KBM-7 (cell line): ENCODE data around the gene CCND1.

Source experiments
- DNase-seq: peaks from one replicate; pipeline ENCODE4 v3.0.0-alpha.2; 2015
- in situ Hi-C: fragments of 300-500 bp; cut with MboI; formaldehyde crosslinking; loops from 2 replicates; pipeline ENCODE4 v1.14.3; 2020; ENCODE audit warnings: low sequenced_read_pairs, low pct_unique_long_range_greater_than_20kb, mixed read lengths

CCND1 gene

GRCh38 chr11:69648679-69649575, 8.0 kb downstream of the CCND1 start:
- in situ Hi-C loops = no loop called here
- no peak for DNase-seq

- DNase-seq = no peak
- in situ Hi-C loops = no loop called here
Observed at GRCh38 chr11:69649576-69649900, 8.6 kb downstream of the CCND1 start.

GRCh38 chr11:69650081-69650831, 9.3 kb downstream of the CCND1 start:
- DNase-seq = no peak
- in situ Hi-C loops = loop anchor here (10.0 to 25.0 kb wide), 2 partner anchors 535 to 1038 kb away; no protein-coding TSS in a partner anchor

DNA sequence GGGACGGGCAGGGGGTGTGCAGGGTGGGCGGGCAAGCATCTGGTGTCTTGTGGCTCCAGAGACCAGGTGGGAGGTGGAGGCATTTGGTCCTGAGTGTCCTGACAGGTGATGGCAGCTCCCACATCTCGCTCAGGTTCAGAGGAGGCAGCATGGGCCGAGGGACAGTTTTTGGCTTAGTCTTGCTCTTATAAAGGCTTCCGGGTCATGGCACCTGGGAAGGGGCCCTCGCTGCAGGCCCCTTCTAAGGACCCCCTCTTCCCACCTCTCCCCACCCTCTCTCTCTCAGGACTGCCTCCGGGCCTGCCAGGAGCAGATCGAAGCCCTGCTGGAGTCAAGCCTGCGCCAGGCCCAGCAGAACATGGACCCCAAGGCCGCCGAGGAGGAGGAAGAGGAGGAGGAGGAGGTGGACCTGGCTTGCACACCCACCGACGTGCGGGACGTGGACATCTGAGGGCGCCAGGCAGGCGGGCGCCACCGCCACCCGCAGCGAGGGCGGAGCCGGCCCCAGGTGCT, 9.9 kb downstream of the CCND1 start:
- in situ Hi-C loops = loop anchor here (10.0 to 25.0 kb wide), 2 partner anchors 536 to 1039 kb away; no protein-coding TSS in a partner anchor
- DNase-seq = no peak

DNA sequence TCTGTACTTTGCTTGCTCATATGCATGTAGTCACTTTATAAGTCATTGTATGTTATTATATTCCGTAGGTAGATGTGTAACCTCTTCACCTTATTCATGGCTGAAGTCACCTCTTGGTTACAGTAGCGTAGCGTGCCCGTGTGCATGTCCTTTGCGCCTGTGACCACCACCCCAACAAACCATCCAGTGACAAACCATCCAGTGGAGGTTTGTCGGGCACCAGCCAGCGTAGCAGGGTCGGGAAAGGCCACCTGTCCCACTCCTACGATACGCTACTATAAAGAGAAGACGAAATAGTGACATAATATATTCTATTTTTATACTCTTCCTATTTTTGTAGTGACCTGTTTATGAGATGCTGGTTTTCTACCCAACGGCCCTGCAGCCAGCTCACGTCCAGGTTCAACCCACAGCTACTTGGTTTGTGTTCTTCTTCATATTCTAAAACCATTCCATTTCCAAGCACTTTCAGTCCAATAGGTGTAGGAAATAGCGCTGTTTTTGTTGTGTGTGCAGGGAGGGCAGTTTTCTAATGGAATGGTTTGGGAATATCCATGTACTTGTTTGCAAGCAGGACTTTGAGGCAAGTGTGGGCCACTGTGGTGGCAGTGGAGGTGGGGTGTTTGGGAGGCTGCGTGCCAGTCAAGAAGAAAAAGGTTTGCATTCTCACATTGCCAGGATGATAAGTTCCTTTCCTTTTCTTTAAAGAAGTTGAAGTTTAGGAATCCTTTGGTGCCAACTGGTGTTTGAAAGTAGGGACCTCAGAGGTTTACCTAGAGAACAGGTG, 11.1 kb downstream of the CCND1 start:
- in situ Hi-C loops = loop anchor here (10.0 to 25.0 kb wide), 2 partner anchors 537 to 1040 kb away; no protein-coding TSS in a partner anchor

DNA sequence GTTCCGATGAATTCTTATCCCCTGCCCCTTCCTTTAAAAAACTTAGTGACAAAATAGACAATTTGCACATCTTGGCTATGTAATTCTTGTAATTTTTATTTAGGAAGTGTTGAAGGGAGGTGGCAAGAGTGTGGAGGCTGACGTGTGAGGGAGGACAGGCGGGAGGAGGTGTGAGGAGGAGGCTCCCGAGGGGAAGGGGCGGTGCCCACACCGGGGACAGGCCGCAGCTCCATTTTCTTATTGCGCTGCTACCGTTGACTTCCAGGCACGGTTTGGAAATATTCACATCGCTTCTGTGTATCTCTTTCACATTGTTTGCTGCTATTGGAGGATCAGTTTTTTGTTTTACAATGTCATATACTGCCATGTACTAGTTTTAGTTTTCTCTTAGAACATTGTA, 12.0 kb downstream of the CCND1 start:
- in situ Hi-C loops = loop anchor here (10.0 to 25.0 kb wide), 2 partner anchors 538 to 1041 kb away; no protein-coding TSS in a partner anchor
- DNase-seq = no peak

More for the DNA sequence above, 11.1 kb downstream of the CCND1 start:
- DNase-seq = no peak

DNA sequence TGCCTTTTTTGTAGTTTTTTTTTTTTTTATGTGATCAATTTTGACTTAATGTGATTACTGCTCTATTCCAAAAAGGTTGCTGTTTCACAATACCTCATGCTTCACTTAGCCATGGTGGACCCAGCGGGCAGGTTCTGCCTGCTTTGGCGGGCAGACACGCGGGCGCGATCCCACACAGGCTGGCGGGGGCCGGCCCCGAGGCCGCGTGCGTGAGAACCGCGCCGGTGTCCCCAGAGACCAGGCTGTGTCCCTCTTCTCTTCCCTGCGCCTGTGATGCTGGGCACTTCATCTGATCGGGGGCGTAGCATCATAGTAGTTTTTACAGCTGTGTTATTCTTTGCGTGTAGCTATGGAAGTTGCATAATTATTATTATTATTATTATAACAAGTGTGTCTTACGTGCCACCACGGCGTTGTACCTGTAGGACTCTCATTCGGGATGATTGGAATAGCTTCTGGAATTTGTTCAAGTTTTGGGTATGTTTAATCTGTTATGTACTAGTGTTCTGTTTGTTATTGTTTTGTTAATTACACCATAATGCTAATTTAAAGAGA, 12.5 kb downstream of the CCND1 start:
- in situ Hi-C loops = loop anchor here (10.0 to 25.0 kb wide), 2 partner anchors 539 to 1041 kb away; no protein-coding TSS in a partner anchor
- DNase-seq = no peak

DNA sequence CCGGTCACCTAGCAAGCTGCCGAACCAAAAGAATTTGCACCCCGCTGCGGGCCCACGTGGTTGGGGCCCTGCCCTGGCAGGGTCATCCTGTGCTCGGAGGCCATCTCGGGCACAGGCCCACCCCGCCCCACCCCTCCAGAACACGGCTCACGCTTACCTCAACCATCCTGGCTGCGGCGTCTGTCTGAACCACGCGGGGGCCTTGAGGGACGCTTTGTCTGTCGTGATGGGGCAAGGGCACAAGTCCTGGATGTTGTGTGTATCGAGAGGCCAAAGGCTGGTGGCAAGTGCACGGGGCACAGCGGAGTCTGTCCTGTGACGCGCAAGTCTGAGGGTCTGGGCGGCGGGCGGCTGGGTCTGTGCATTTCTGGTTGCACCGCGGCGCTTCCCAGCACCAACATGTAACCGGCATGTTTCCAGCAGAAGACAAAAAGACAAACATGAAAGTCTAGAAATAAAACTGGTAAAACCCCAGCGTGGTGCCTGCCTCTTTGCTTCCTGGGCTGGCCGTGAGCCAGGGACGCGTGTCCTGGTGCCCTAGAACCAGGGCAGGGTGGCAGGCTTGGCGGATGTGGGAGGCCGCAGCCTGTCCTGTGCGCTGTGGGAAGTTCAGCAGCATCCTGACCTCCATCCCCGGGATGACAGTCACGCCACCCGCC, 13.2 kb downstream of the CCND1 start:
- no peak for DNase-seq
- in situ Hi-C loops = loop anchor here (10.0 to 25.0 kb wide), 2 partner anchors 539 to 1042 kb away; no protein-coding TSS in a partner anchor

DNA sequence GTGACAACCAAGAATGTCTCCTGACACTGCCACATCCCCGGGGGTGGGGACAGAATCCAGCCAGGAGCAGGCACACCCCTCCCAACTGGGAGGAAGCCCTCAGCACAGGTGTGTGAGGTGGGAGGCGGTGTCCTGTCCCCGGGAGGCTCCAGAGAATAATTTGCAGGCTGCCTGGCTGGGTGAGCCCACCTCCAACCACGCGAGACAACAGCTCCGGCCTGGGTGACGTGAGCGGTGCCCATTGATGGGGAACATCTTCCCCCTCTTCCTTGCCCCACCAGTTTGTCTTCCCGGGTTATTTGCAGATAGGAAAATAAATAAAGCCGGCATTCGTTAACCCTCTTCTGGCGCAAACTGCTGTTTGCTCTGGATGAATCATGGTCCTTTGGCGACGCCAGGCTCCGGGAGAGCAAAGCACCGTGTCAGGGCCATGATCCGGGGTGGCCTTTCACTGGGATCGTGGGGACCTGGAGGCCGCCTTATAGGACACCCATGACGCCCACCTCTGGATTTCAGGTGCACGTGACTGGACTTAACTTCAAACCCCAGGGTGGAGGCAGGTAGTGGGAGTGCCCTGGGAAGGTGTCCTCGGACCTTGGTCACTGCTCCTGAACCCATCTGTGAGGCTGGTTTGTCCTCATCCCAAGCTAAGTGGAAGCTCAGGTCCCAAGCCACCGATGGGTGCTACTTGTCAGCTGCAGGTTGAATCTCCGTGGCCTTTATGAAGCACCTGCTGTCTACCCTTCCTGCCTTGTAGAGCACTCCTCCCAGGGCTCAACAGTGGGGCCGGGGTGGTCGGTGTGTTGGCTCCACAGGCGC, 13.9 kb downstream of the CCND1 start:
- DNase-seq = no peak
- in situ Hi-C loops = loop anchor here (10.0 to 25.0 kb wide), 2 partner anchors 540 to 1043 kb away; no protein-coding TSS in a partner anchor

DNA sequence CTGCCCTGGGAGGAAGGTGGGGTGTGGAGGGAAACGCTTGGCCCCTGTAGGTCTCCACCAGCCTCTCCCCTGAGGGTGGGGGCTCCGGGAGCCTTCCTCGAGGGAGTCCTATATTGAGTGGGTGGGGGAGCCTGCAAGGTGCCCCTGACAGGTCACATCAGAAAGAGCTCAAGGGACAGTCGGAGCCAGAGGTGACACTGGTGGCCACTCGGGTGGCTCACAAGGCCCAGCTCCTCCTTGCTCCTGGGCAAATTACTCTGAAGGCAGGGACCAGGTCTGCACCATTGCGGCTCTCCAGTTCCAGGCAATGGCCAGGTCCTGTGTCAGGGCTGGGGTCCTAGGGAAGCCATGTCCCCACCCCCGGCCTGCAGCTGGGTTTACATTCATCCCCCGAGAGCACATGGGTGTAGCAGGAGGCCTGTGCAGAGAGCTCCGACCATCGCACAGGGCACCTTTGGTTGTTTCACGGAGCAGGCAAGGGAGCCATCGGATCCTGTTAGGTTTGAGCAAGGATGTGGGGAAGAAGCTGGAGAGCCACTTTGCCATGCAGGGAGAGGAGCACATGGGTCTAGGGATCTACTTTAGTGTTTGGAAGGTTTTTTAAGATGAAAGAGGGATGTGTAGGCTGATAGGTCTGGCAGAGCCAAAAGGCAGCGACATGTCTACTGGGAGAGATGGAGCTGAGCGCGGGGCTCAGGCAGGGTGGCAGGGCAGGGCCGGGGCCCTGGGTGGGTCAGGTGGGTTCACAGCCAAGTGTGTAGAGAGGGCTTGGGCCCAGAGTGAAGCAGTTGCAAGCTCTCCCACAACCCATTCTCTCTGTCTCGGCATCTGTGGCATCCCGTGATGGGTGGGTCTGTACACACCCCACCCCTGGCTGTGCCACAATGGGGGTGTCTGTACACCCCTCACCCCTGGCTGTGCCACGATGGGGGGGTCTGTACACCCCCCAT, 14.8 kb downstream of the CCND1 start:
- in situ Hi-C loops = loop anchor here (10.0 to 25.0 kb wide), 2 partner anchors 541 to 1043 kb away; no protein-coding TSS in a partner anchor
- DNase-seq = no peak

- DNase-seq = no peak
- in situ Hi-C loops = loop anchor here (10.0 to 25.0 kb wide), 2 partner anchors 542 to 1044 kb away; no protein-coding TSS in a partner anchor
Observed at GRCh38 chr11:69656536-69657455, 15.8 kb downstream of the CCND1 start.

GRCh38 chr11:69657456-69657910, 16.5 kb downstream of the CCND1 start:
- in situ Hi-C loops = loop anchor here (10.0 to 25.0 kb wide), 2 partner anchors 543 to 1045 kb away; no protein-coding TSS in a partner anchor
- DNase-seq = no peak

DNA sequence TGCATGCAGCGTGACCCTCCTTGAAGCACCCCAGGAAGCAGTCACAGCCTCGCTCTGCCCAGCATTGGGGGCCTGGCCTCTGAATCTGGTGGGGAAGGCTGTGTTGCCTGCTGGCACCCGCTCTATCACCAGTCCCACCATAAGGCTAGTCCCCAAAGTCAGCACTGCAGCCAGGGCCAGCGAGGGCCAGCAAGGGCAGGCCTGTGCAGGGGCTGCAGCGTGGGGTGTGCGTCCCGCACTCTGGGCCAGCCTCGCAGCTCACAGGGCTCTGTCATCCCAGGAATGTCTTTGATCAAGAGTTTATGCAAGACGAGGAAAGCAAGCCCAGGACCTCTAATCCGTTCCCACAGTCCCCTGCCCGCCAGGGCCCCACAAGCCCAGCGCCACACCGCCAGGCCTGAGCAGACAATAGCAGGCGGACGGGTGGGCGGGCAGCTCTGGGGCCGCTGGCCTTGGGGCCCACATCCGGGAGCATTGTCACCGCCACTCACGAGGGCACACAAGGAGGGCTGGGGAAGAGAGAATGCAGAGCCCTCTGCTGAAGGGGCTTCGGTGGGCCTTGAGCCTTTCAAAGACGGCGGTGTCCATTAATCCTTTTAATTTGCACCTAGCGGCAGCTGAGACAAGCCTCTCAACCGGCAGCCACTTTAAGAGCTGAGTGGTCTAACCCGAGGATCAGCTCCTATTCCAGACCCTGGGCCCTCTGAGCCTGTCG, 17.1 kb downstream of the CCND1 start:
- DNase-seq = no peak
- in situ Hi-C loops = loop anchor here (10.0 to 25.0 kb wide), 2 partner anchors 543 to 1046 kb away; no protein-coding TSS in a partner anchor
